Neural progenitor cell (in vitro differentiated cells): ENCODE data around the gene PCGF5. TPM values are rescaled to one million over a fixed set of nuclear protein-coding genes. Genes with fewer than 3 reads are reported as not detected.

Source experiments
- DNase-seq: peaks from one replicate; pipeline ENCODE4 v3.0.0-alpha.2; 2016; ENCODE audit warnings: low spot score
- H2AFZ ChIP-seq: fragments of 200-600 bp; sonication (generic); replicated peaks from 2 replicates; pipeline ENCODE4 v1.6.1; 2016; ENCODE audit warnings: antibody characterized with exemption
- H3F3A ChIP-seq: fragments of 200-600 bp; sonication (generic); 2 replicates; pipeline ENCODE4 v1.6.1; 2016; ENCODE audit warnings: antibody characterized with exemption, low read depth
- H3K27ac ChIP-seq: fragments of 200-600 bp; sonication (generic); 2 replicates; pipeline ENCODE4 v1.5.1; 2016; ENCODE audit warnings: mild to moderate bottlenecking
- H3K27me3 ChIP-seq: fragments of 200-600 bp; sonication (generic); 2 replicates; pipeline ENCODE4 v1.6.1; 2016; ENCODE audit warnings: mild to moderate bottlenecking, moderate library complexity
- H3K36me3 ChIP-seq: fragments of 200-600 bp; sonication (generic); 2 replicates; pipeline ENCODE4 v1.5.1; 2016
- H3K4me1 ChIP-seq: fragments of 200-600 bp; sonication (generic); 2 replicates; pipeline ENCODE4 v1.6.1; 2016; ENCODE audit warnings: mixed run types
- H3K4me2 ChIP-seq: fragments of 200-600 bp; sonication (generic); 2 replicates; pipeline ENCODE4 v1.6.1; 2016
- H3K4me3 ChIP-seq: fragments of 200-600 bp; sonication (generic); 2 replicates; pipeline ENCODE4 v1.5.1; 2016
- H3K79me2 ChIP-seq: fragments of 200-600 bp; sonication (generic); 2 replicates; pipeline ENCODE4 v1.6.1; 2016; ENCODE audit warnings: low read depth
- H3K9ac ChIP-seq: fragments of 200-600 bp; sonication (generic); 2 replicates; pipeline ENCODE4 v1.6.1; 2016
- H3K9me3 ChIP-seq: fragments of 200-600 bp; sonication (generic); 2 replicates; pipeline ENCODE4 v1.5.1; 2016; ENCODE audit warnings: low read depth
- H4K20me1 ChIP-seq: fragments of 200-600 bp; sonication (generic); 2 replicates; pipeline ENCODE4 v1.6.1; 2016; ENCODE audit warnings: low read depth
- H3K27ac Mint-ChIP-seq: 3 replicates; pipeline ENCODE4 v1.8.0; 2021; ENCODE audit warnings: mixed read lengths
- H3K27me3 Mint-ChIP-seq: 2 replicates; pipeline ENCODE4 v1.8.0; 2022; ENCODE audit warnings: low read depth, mild to moderate bottlenecking, inconsistent platforms, moderate library complexity, mixed read lengths; ENCODE audit not compliant: insufficient read depth
- H3K36me3 Mint-ChIP-seq: 3 replicates; pipeline ENCODE4 v1.8.0; 2021; ENCODE audit warnings: mixed read lengths
- H3K4me1 Mint-ChIP-seq: 3 replicates; pipeline ENCODE4 v1.8.0; 2021; ENCODE audit warnings: mixed read lengths
- H3K4me3 Mint-ChIP-seq: 3 replicates; pipeline ENCODE4 v1.8.0; 2021; ENCODE audit warnings: mild to moderate bottlenecking, moderate library complexity, mixed read lengths
- H3K9me3 Mint-ChIP-seq: 3 replicates; pipeline ENCODE4 v1.8.0; 2020; ENCODE audit warnings: mixed read lengths
- EZH2 ChIP-seq: fragments of 200-600 bp; sonication (generic); IDR thresholded peaks from 2 replicates; pipeline ENCODE4 v1.6.1; 2017; ENCODE audit warnings: antibody characterized with exemption, mild to moderate bottlenecking, moderate library complexity
- EZH2phosphoT487 ChIP-seq: fragments of 200-600 bp; sonication (generic); IDR thresholded peaks from 2 replicates; pipeline ENCODE4 v1.6.1; 2017; ENCODE audit warnings: antibody characterized with exemption
- total RNA-seq: library from RNA; depleted of rRNA; stranded (reverse); fragments of >200 nt; gene quantifications from 2 replicates; pipeline ENCODE4 v1.2.3, GENCODE V29; 2015; ENCODE audit warnings: low replicate concordance
- TF ChIP-seq, protein P1 (sequence below): fragments of 200-600 bp; sonication (generic); IDR thresholded peaks from 2 replicates; pipeline ENCODE4 v1.5.1; 2017; ENCODE audit warnings: antibody characterized with exemption, mild to moderate bottlenecking

The PCGF5 gene
- total RNA-seq, 1 donor from 2014 or later: 6.1 TPM

DNA sequence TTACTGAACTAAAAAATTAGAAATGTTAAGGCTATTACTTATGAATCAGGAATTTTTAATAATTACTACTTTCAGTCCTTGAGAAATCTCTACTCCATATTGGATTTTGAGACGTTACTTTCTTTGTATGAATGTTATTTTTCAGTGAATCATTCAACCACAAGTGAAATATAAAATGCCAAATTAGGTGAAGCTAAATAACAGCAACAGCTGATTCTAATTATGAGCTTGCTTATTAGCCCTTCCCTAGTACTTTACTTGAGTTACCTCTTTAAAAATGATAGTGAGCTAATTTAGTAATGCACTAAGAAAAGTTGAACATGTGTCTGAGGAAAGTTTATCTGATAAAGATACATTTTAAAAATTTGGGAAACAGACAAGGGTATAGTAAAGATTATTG is 51.4 kb downstream of the PCGF5 start:
- Mint-ChIP-seq H3K4me3 (no peak overlapping the region), H3K9me3 (no peaks in the 10 kb centered on the region), H3K27me3 (no peaks in the 10 kb centered on the region), H3K36me3 (no peaks in the 10 kb centered on the region), H3K4me1 (no peaks in the 10 kb centered on the region), H3K27ac (no peak overlapping the region)
- H3K79me2 ChIP-seq: no peaks in the 10 kb centered on the region
- no peak for DNase-seq
- no peaks in the 10 kb centered on the region for H3K4me1 ChIP-seq
- H3K36me3 ChIP-seq: no peaks in the 10 kb centered on the region
- H3K9me3 ChIP-seq: no peaks in the 10 kb centered on the region
- H3K4me2 ChIP-seq: no peak overlapping the region
- H2AFZ ChIP-seq: no peak overlapping the region
- no peak overlapping the region for H3K27ac ChIP-seq
- TF ChIP-seq, protein P1, sequence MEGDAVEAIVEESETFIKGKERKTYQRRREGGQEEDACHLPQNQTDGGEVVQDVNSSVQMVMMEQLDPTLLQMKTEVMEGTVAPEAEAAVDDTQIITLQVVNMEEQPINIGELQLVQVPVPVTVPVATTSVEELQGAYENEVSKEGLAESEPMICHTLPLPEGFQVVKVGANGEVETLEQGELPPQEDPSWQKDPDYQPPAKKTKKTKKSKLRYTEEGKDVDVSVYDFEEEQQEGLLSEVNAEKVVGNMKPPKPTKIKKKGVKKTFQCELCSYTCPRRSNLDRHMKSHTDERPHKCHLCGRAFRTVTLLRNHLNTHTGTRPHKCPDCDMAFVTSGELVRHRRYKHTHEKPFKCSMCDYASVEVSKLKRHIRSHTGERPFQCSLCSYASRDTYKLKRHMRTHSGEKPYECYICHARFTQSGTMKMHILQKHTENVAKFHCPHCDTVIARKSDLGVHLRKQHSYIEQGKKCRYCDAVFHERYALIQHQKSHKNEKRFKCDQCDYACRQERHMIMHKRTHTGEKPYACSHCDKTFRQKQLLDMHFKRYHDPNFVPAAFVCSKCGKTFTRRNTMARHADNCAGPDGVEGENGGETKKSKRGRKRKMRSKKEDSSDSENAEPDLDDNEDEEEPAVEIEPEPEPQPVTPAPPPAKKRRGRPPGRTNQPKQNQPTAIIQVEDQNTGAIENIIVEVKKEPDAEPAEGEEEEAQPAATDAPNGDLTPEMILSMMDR: no peak
- TF ChIP-seq EZH2: no peak
- no peak for TF ChIP-seq EZH2phosphoT487
- H3K9ac ChIP-seq: no peak overlapping the region
- no peaks in the 10 kb centered on the region for H4K20me1 ChIP-seq
- no peaks in the 10 kb centered on the region for H3K27me3 ChIP-seq
- H3F3A ChIP-seq: no peaks in the 10 kb centered on the region
- no peak overlapping the region for H3K4me3 ChIP-seq

DNA sequence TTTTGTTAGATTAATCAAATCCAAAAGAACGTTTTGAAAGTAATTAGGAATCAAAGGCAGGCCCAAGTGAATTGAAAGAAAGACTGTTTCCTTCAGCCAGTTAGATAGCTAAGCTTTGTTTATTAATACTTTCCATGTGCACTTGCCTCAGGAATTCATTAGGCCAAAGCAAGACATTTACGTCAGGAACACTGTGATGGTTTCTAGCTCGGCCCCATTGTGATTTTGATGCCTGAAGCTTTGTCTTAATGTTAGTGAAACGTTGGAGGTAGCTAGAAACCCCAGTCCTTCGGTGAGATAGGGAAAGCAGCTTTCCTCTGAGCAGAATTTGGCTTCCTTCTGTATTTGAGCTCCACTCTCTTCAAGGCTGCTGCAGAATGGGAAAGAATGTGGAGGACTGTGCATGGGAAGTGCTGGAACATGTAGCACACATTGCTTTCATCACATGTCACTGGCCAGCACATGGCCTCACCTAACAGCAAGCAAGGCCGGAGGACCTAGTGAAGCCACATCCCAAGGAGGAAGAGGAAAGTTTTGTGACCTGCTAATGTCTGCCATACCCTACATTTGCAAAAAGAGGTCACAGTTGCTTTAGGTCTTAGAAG is 64.1 kb downstream of the PCGF5 start:
- Histone ChIP-seq H2AFZ (no peak overlapping the region), H3K27ac (no peak overlapping the region), H3K4me2 (no peak overlapping the region), H3K36me3 (no peaks in the 10 kb centered on the region), H3K9me3 (no peaks in the 10 kb centered on the region), H3K27me3 (no peaks in the 10 kb centered on the region), H3F3A (peaks cover 15% of the 10 kb centered on the region), H3K9ac (no peak overlapping the region), H3K4me1 (peaks cover 17% of the 10 kb centered on the region), H3K79me2 (no peaks in the 10 kb centered on the region), H3K4me3 (no peak overlapping the region), H4K20me1 (no peaks in the 10 kb centered on the region)
- Mint-ChIP-seq H3K27me3 (no peaks in the 10 kb centered on the region), H3K27ac (no peak overlapping the region), H3K9me3 (no peaks in the 10 kb centered on the region), H3K36me3 (no peaks in the 10 kb centered on the region), H3K4me1 (no peaks in the 10 kb centered on the region), H3K4me3 (no peak overlapping the region)
- DNase-seq: no peak
- TF ChIP-seq EZH2phosphoT487 (no peak), EZH2 (no peak)
- TF ChIP-seq, protein P1: no peak

DNA sequence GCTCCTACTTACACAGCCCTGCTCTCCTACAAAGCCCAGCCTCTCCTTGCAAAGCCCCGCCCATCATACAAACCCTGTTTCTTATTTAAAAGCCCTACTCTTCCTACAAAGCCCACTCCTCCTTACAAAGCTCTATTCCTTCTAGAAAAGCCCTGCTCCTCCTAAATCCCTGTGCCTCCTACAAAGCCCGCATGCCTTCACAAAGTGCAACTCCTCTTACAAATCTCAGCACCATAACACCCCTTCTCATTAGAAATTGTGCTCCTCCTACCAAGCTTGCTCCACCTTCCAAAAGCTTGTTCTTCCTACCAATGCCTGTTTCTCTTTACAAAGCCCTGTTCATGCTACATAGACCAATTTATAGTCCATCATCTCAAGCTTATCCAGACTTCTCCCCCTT is 66.1 kb downstream of the PCGF5 start:
- H3K36me3 Mint-ChIP-seq: no peaks in the 10 kb centered on the region
- H3K27me3 Mint-ChIP-seq: no peaks in the 10 kb centered on the region
- peak overlapping the region; percentile 27 for H3K4me2 ChIP-seq
- no peaks in the 10 kb centered on the region for H3K79me2 ChIP-seq
- peak overlapping the region; percentile 52 for H2AFZ ChIP-seq
- H3K4me1 Mint-ChIP-seq: no peaks in the 10 kb centered on the region
- no peaks in the 10 kb centered on the region for H4K20me1 ChIP-seq
- no peaks in the 10 kb centered on the region for H3K9me3 ChIP-seq
- no peak overlapping the region for H3K4me3 Mint-ChIP-seq
- peaks cover 15% of the 10 kb centered on the region for H3F3A ChIP-seq
- no peak overlapping the region for H3K9ac ChIP-seq
- peak overlapping the region; percentile 50 for H3K27ac ChIP-seq
- no peaks in the 10 kb centered on the region for H3K36me3 ChIP-seq
- H3K4me3 ChIP-seq: no peak overlapping the region
- no peak for DNase-seq
- H3K27me3 ChIP-seq: no peaks in the 10 kb centered on the region
- H3K9me3 Mint-ChIP-seq: no peaks in the 10 kb centered on the region
- H3K4me1 ChIP-seq: peaks cover 17% of the 10 kb centered on the region
- TF ChIP-seq, protein P1: no peak
- TF ChIP-seq EZH2phosphoT487 (no peak), EZH2 (no peak)
- no peak overlapping the region for H3K27ac Mint-ChIP-seq
